GM12878 (cell line): ENCODE measurements around the gene MALSU1.

Experiments used
- ATF7 ChIP-seq: fragments of 450-650 bp; IDR thresholded peaks from 2 replicates; pipeline ENCODE4 v1.6.1; 2016; ENCODE audit warnings: low read depth, mild to moderate bottlenecking
- BRCA1 ChIP-seq: IDR thresholded peaks from 2 replicates; pipeline ENCODE4 v1.6.1; 2011; ENCODE audit warnings: low read depth, low read length, improper control_type of control experiment
- CEBPB ChIP-seq, 2 experiments: fragments of 150-350 bp in 1 of 2; IDR thresholded peaks; 2 replicates each; pipeline ENCODE4 v1.6.1; 2012 to 2014; ENCODE audit warnings: low read depth in 2 of 2, low read length in 2 of 2, borderline replicate concordance in 1 of 2, inconsistent platforms in 1 of 2
- CTCF ChIP-seq, 3 experiments: IDR thresholded peaks in 2 of 3; conservative IDR thresholded peaks in 1 of 3; 2 replicates each; pipeline ENCODE4 v1.5.1; 2011; ENCODE audit warnings: low read depth in 3 of 3, low read length in 3 of 3, mild to moderate bottlenecking in 3 of 3, control low read depth in 2 of 3, moderate library complexity in 2 of 3, inconsistent platforms in 1 of 3, mixed read lengths in 1 of 3; ENCODE audit not compliant: control insufficient read depth in 2 of 3, insufficient read depth in 1 of 3; ENCODE audit errors: extremely low read depth in 1 of 3
- E4F1 ChIP-seq: fragments of 450-650 bp; IDR thresholded peaks from 2 replicates; pipeline ENCODE4 v1.6.1; 2018; ENCODE audit warnings: borderline replicate concordance, mild to moderate bottlenecking; ENCODE audit not compliant: partially characterized antibody
- EGR1 ChIP-seq, 2 experiments: IDR thresholded peaks; 1 replicate in 1 of 2; 2 replicates in 1 of 2; pipeline ENCODE4 v1.6.1; 2011 to 2012; ENCODE audit warnings: low read depth in 2 of 2, low read length in 2 of 2, borderline replicate concordance in 1 of 2, mild to moderate bottlenecking in 1 of 2, moderate library complexity in 1 of 2
- MXI1 ChIP-seq: fragments of 150-350 bp; IDR thresholded peaks from 2 replicates; pipeline ENCODE4 v1.6.1; 2011; ENCODE audit warnings: low read depth, mild to moderate bottlenecking, inconsistent platforms, low read length, improper control_type of control experiment
- POLR2AphosphoS5 ChIP-seq: IDR thresholded peaks from 2 replicates; pipeline ENCODE4 v1.6.1; 2011; ENCODE audit warnings: mild to moderate bottlenecking, low read length, inconsistent platforms
- RAD21 ChIP-seq: IDR thresholded peaks from 2 replicates; pipeline ENCODE4 v1.6.1; 2011; ENCODE audit warnings: mild to moderate bottlenecking, low read depth, low read length, moderate library complexity; ENCODE audit not compliant: insufficient read depth
- REST ChIP-seq: IDR thresholded peaks from 2 replicates; pipeline ENCODE4 v1.6.1; 2012; ENCODE audit warnings: mild to moderate bottlenecking, low read depth, low read length
- SMC3 ChIP-seq: IDR thresholded peaks from 2 replicates; pipeline ENCODE4 v1.6.1; 2011; ENCODE audit warnings: low read length, improper control_type of control experiment, borderline replicate concordance
- ZNF24 ChIP-seq: fragments of 450-650 bp; IDR thresholded peaks from 2 replicates; pipeline ENCODE4 v1.6.1; 2017; ENCODE audit warnings: antibody characterized with exemption, mild to moderate bottlenecking

GRCh38 chr7:23276376-23276775, 22.8 kb upstream of the MALSU1 start:
- TF ChIP-seq REST (no peak), POLR2AphosphoS5 (no peak), CTCF (IDR thresholded peaks at IDR 0.05 in 2 of 3, conservative IDR thresholded peaks at IDR 0.05 in 1 of 3; ENCODE audit: control insufficient read depth in 2 of 3, extremely low read depth in 1 of 3, insufficient read depth in 1 of 3, low read depth in 3 of 3, low read length in 3 of 3) (peak; percentile 24 to 40 (median 26); a peak in 3 of 6 replicates), ATF7 (no peak), MXI1 (no peak), BRCA1 (no peak), RAD21 (no peak; the same call in 1 of the 2 replicates), ZNF24 (no peak), CEBPB (IDR thresholded peaks at IDR 0.05; ENCODE audit: borderline replicate concordance in 1 of 2, low read depth in 2 of 2, low read length in 2 of 2) (no peak), EGR1 (IDR thresholded peaks at IDR 0.05; ENCODE audit: borderline replicate concordance in 1 of 2, low read depth in 2 of 2, low read length in 2 of 2) (no peak), E4F1 (no peak), SMC3 (no peak)
